Transverse colon (tissue), 4 donors: ENCODE results near the gene LTB4R.

ENCODE experiments used
- CTCF ChIP-seq, 5 experiments: fragments of 200-600 bp in 3 of 5; fragments of 450-650 bp in 2 of 5; sonication (generic) in 3 of 5; IDR thresholded peaks; 1 replicate in 2 of 5; 2 replicates in 3 of 5; pipeline ENCODE4 v1.5.1; 2016 to 2017; ENCODE audit warnings: antibody characterized with exemption in 5 of 5, inconsistent platforms in 3 of 5, mild to moderate bottlenecking in 2 of 5, moderate library complexity in 1 of 5
- POLR2A ChIP-seq: fragments of 450-650 bp; IDR thresholded peaks from one replicate; pipeline ENCODE4 v1.6.1; 2016; ENCODE audit warnings: antibody characterized with exemption, mild to moderate bottlenecking, moderate library complexity
- POLR2AphosphoS5 ChIP-seq, 3 donors: sonication (generic); formaldehyde crosslinking; IDR thresholded peaks; one replicate each; pipeline ENCODE4 v1.6.1; 2016; ENCODE audit warnings: antibody characterized with exemption in 3 of 3

- TF ChIP-seq CTCF (IDR thresholded peaks at IDR 0.05) (no peak), POLR2A (no peak), POLR2AphosphoS5 (IDR thresholded peaks at IDR 0.05) (no peak)
Measured at GRCh38 chr14:24264298-24264697, 47.0 kb upstream of the LTB4R start.
